Measurements from ENCODE around the gene PRKCA.

DNA sequence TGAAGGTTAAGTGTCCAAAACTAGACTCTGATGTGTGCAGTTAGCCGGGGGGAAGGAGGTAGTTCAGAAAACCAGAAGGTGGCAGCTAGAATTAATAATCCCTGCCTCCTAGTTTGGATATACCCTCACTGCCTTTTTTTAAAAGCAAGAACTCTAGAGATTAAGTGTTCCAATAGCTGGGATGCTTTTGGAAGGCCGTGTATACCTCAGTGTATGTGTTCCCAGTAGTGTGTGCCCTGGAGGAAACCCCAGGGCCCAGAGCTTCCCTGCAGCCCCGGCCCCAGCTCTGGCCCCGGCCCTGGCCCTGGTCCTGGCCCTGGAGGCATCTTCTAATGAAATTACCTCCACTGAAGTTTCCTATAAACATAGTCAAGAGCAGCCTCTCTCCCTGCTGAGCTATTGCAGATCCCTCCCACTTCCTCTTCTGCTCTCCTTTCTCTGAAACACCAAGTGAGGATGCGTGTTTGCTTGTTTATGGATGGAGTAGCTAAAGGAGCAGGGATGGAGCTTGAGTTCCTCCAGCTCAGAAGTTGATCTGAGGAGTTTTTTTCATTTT lies 130.7 kb downstream of the PRKCA start:
- TF ChIP-seq CTCF (IDR thresholded peaks at IDR 0.05), result no peak
- TF ChIP-seq EP300 (IDR thresholded peaks at IDR 0.05), result no peak

Data from ovary (tissue), 3 donors.